GM18951 (cell line): ENCODE measurements around the gene SLC23A1.

Source experiments
- POLR2A ChIP-seq: IDR thresholded peaks from 4 replicates; pipeline ENCODE4 v1.6.1; 2011; ENCODE audit warnings: mild to moderate bottlenecking; ENCODE audit not compliant: insufficient read length, insufficient read depth; ENCODE audit errors: extremely low read depth
- in situ Hi-C: fragments of 300-500 bp; cut with MboI; formaldehyde crosslinking; loops from one replicate; pipeline ENCODE4 v1.12.0; 2022; ENCODE audit warnings: low sequenced_read_pairs, mixed read lengths, inconsistent platforms; ENCODE audit not compliant: unreplicated experiment

SLC23A1 gene

DNA sequence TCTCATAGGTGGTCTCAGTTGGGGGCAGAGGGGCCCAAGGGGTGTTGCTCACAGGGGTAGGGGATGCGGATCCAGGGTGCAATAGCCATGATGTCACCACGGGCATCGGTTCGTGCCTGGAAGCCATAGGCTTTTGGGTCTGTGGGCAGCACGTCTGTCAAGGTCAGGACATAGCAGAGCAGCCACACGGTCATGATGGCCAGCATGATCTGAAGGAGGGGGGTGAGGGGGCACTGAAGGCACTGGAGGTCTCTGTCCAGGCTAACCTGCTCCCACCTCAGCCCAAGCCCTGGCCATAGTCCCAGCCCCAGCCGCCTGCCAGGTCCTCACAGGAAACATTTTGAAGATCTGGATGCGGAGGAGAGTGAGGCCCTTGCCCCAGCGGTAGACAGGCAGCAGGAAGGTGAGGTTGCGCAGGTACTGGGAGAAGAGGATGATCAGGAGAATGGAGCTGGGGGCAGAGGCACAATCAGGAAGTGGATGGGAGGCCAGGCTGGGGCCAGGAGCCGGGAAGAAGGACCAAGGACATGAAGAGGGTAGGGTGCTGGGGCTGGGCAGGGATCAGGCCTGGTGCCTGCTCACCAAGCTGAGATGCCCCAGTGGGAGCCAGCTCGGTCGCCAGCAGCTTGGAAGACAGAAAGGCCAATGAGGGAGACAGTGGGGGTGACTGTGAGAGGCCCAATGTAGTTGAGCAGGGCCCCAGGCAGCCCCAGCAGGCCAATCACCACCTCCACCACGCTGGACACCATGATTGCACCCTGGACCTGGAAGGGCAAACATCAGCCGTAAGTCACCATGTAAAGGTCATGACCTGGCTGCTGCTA lies 3.3 kb downstream of the SLC23A1 start:
- no peak for TF ChIP-seq POLR2A
- in situ Hi-C loops, result no loop called here

DNA sequence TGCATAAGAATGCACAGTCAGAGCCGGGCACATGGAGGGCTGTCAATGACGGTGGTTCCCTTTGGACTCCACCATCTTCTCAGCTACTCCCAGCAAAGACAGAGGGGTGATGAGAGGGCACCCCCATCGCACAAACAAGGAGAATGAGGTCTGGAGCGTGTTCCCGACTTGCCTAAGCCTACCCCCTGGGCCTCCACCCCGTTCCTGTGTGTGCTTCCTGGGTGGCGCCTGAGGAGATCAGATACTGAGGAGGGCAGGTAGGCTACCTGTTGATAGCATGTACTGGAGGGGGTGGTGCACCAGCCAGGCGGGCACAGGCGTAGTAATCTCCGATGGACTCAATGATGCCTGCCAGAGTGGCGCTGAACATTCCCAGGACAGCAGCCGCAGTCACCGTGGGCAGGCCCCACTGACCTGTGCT lies 4.1 kb downstream of the SLC23A1 start:
- no peak for TF ChIP-seq POLR2A
- in situ Hi-C loops, result no loop called here

DNA sequence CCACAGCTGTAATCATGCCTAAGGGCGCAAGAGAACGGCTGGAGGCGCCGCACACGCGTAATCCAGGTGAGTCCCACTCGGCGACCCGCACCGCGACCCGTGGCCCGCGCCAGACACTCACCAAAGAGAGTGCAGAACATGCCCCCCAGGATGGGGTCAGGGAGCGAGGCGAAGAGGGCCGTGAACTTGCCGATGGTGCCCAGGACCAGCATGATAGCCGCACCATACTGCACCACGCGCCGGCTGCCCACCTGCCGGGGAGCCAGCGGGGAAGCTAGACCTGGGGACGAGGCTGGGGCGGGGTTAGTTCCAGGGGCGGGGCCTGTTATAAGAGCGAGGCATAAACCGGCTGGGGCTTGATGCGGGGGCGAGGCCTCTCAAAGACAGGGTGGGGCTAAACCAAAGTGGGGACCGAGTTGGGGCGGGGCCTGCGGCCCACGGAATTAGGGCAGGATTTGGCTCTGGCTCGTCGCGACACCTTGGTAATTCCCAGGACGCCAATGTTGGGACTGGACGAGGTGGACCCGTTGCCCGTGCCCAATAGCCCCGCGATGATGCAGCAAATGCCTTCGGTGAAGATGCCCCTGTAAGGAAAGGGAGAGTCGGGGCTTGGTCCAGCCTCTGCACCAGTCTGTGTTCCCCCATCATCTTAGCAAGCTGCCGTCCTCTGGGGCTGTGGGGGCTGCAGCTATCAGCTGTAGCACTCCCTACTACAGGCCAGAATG lies 4.8 kb downstream of the SLC23A1 start:
- in situ Hi-C loops, result no loop called here

DNA sequence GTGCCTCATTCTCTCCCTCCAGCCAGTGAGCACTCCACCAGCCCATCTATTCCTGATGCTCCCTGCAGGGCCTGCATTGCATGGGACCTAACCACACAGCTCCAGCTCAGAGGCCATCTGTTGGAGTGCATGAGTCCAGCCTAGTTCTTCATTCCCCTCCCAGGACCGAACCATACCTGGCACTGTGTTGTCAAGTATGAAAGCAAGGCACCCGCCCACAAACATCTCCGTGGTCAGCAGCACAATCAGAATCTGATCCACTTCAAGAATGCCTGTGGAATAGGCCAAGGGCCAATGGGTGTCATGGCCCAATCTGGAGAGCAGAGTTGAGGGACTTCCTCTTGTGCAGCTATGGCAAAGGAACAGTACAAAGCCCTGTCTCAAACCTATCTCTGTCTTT lies 5.9 kb downstream of the SLC23A1 start:
- in situ Hi-C loops, result no loop called here
- no peak for TF ChIP-seq POLR2A

More for the DNA sequence above, 4.8 kb downstream of the SLC23A1 start:
- TF ChIP-seq POLR2A, result no peak

DNA sequence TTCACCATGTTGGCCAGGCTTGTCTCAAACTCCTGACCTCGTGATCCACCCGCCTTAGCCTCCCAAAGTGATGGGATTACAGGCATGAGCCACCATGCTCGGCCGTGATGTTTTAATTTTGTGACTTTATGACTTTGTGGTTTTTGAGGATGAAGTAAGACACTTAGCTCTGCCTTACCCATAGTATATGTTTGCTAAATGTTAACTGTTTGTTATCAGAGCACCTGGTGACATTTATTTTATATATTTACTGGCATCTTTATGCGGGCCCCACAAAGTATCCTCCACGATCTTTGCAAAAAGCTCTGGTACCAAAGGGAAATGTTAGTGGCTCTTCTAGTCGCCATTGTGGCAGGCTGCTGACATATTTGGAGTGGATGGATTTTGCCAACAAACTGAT lies 6.7 kb downstream of the SLC23A1 start:
- in situ Hi-C loops, result no loop called here
- TF ChIP-seq POLR2A, result no peak

DNA sequence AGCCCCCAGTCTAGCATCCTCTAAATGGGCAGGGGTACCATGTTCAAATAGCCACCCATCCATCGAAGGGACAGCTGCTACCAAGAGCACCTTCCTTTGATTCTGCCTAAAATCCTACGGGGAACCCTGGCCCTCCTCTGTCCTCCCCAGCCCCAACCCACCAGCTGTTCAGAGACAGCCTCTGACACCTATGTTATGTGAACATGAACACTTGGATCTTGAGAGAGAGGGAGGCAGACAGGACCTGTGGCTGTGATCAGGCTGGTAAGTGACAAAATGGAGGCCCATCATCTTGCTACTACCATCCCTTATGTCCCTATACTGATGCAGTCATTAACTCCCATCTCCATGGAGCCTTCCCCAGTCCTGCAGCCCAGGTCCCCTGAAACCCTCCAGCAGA lies 8.2 kb downstream of the SLC23A1 start:
- TF ChIP-seq POLR2A, result no peak
- in situ Hi-C loops, result no loop called here

DNA sequence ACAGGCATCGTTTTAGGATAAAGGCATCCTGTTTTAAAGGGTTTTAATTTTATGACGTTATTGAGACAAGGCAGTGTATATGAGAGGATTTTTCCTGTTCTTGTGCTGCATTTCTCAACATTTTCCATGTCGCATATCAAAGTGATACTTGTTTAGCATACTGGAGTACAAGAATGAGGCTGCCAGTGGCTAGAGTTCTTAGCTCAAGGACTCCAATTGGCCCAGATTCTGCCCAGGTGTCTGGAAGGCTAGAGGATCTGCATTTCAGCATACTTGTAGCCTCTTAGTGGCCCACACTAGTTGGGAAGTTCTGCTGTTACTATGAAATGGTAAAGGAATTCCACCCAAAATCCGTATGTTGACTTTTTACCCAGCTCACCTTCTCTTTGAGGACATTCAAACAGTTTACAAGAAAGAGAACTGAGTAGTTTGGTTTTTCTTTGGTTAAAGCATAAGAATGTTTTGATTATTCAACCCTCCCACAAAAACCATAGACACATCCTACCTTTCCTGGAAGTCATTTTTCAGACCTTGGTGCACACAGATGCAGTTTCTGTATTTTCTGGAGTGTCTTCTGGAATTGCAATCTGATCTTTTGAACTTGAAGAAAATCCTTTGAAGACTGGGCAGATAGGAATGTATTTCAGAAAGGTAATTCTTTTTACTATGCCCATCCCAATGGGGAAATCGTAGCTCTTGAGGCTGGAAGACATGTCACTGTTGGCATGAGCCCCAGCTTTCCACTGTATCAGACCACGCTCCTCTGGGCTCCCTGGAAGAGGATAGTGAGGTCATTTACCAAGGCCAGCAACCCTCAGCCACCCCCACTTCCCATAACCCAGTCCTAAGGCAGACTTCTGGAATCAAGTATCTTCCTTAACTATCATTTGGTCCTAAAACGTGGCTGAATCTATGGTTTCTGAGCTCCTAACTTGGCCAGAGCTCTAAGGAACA lies 11.3 kb downstream of the SLC23A1 start:
- in situ Hi-C loops, result no loop called here
- no peak for TF ChIP-seq POLR2A

DNA sequence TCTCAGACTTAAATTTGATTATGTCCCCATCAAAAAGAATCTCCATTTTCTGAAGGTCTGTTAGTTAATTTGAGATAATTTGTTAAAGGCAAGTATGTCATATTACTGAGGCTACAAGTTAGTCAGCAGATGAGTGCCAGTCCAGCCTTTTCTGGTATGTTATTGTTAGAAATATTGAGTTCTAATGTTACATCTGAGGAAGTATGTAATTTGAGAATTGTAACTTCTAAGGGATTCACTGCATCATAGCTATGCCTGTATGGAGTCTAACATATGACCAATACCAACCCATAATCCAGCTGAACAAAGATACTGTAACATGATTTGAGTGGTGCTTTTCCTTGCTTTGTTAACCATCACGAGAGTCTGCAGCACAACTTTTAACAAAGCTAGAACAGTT lies 13.9 kb downstream of the SLC23A1 start:
- in situ Hi-C loops, result no loop called here
- no peak for TF ChIP-seq POLR2A

DNA sequence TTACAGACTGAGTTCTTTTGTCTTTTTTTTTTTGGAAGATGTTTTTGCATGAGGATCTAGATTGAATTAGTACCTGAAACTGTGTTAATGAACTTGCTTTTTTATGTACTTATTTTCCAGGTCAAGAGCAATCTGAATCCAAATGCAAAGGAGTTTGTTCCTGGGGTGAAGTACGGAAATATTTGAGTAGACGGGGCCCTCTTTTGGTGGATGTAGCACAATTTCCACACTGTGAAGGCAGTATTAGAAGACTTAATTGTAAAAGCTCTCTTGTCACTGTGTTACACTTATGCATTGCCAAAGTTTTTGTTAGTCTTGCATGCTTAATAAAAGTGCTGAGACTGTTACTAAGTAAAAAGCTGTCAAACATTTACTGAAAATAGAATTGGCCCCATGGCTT lies 14.5 kb downstream of the SLC23A1 start:
- in situ Hi-C loops, result no loop called here
- TF ChIP-seq POLR2A, result no peak

DNA sequence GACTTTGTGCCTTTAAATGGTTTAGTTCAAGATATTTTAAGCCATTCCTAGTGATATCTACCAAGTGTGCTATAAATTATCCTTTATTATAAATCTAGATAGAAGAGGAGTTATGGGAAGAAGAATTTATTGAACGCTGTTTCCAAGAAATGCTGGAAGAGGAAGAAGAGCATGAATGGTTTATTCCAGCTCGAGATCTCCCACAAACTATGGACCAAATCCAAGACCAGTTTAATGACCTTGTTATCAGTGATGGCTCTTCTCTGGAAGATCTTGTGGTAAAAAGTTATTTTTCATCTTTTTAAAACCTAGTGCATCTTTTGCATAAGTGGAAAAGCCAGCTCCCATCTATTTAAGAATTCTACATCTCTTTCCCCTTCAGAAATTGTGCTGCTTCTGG lies 18.6 kb downstream of the SLC23A1 start:
- in situ Hi-C loops, result no loop called here
- no peak for TF ChIP-seq POLR2A

DNA sequence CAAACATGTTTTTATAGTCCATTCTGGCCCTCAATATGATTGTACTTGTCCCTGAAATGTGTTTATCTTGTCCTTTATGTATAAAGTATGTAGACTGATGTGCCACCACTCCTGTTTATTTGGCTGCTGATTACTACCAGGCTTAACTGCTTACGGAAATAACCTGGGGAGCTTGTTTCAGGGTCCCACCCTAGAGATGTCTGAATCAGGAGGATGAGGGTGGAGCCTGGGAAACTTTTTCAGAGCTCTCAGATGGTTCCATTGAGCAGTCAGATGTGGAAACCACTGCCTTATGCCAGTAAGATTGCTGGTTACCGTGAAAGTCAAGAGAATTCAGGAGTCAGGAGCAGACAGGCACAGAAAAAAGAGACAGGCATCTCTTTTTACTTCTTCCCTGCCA lies 19.2 kb downstream of the SLC23A1 start:
- in situ Hi-C loops, result no loop called here

DNA sequence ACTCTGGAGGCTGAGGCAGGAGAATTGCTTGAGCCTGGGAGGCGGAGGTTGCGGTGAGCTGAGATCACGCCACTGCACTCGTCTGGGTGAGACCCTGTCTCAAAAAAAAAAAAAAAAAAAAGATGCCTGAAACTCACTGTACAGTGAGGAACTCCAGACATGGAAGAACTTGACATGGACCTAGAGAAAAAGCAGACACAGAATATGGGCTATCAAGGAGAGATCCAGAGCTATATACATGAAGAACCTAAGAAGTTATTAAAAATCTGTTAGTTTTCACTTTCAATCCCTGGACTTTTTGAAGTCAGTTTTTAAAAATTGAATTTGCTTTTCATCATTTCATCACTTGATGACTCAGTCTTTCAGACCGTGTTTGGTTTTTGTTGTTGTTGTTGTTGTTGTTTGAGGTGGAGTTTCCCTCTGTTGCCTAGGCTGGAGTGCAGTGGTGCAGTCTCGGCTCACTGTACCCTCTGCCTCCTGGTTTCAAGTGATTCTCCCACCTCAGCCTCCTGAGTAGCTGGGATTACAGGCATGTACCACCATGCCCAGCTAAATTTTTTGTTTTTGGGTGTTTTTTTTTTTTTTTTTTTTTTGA lies 21.2 kb downstream of the SLC23A1 start:
- TF ChIP-seq POLR2A, result no peak
- in situ Hi-C loops, result no loop called here

More for the DNA sequence above, 19.2 kb downstream of the SLC23A1 start:
- no peak for TF ChIP-seq POLR2A

DNA sequence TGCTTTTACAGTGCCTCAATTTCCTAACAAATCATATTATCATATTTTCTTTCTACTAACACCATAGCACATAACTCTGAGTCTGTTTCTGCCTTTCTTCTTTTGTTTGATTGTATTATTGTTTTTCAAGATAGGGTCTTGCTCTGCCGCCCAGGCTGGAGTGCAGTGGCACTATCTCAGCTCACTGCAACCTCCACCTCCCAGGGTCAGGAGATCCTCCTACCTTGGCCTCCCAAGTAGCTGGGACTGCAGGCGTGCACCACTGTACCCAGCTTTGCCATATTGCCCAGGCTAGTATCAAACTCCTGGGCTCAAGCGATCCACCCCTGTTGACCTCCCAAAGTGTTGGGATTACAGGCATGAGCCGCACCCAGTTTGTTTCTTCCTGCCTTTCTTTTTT lies 22.7 kb downstream of the SLC23A1 start:
- TF ChIP-seq POLR2A, result no peak
- in situ Hi-C loops, result no loop called here
